B cell (primary cell): Measurements from ENCODE around the gene SERTAD4. TPM values are rescaled to one million over a fixed set of nuclear protein-coding genes. Genes with fewer than 3 reads are reported as not detected.

Experiments used
- ATAC-seq: fragments of 200-7000 bp; cut with Tn5 transposase; one replicate; pipeline ENCODE4 v1.10.0; 2021; ENCODE audit warnings: low read depth, mild to moderate bottlenecking, moderate number of reproducible peaks, moderate library complexity
- CTCF ChIA-PET: fragments of 350-600 bp; sonication (Branson Sonifier 250); formaldehyde crosslinking; loops from one replicate; lab custom pipeline; 2021; ENCODE audit warnings: antibody characterized with exemption, inconsistent platforms; lab: Charles Lee
- POLR2A ChIA-PET: fragments of 350-600 bp; sonication (Branson Sonifier 250); formaldehyde crosslinking; loops from one replicate; lab custom pipeline; 2021; ENCODE audit warnings: antibody characterized with exemption; lab: Charles Lee
- DNase-seq: peaks from one replicate; pipeline ENCODE4 v3.0.0; 2013
- H2AFZ ChIP-seq: 2 replicates; pipeline ENCODE4 v1.6.1; 2012; ENCODE audit warnings: mild to moderate bottlenecking, low read depth, low read length; ENCODE audit not compliant: insufficient read depth, poor library complexity, severe bottlenecking
- H3K27ac ChIP-seq, 2 donors: 1 replicate in 1 of 2; 2 replicates in 1 of 2; pipeline ENCODE4 v1.5.1; 2012 to 2013; ENCODE audit warnings: low read length in 2 of 2, mild to moderate bottlenecking in 2 of 2, moderate library complexity in 1 of 2
- H3K27me3 ChIP-seq, 4 experiments: fragments of 200-600 bp in 1 of 4; sonication (generic) in 1 of 4; replicated peaks in 1 of 4; 1 replicate in 2 of 4; 2 replicates in 2 of 4; pipeline versions ENCODE4 v1.6.1 to v1.7.0; 2013 to 2016; ENCODE audit warnings: low read length in 3 of 4, mild to moderate bottlenecking in 2 of 4, mixed read lengths in 1 of 4, moderate library complexity in 1 of 4; ENCODE audit not compliant: insufficient read depth in 4 of 4, control insufficient read depth in 3 of 4; ENCODE audit errors: control extremely low read depth in 1 of 4
- H3K36me3 ChIP-seq, 2 experiments: replicated peaks in 1 of 2; 1 replicate in 1 of 2; 2 replicates in 1 of 2; pipeline versions ENCODE4 v1.6.1 to v1.7.1; 2013; ENCODE audit warnings: low read length in 1 of 2; ENCODE audit not compliant: insufficient read depth in 2 of 2, control insufficient read depth in 1 of 2; ENCODE audit errors: control extremely low read depth in 1 of 2, extremely low read depth in 1 of 2
- H3K4me1 ChIP-seq, 2 donors: fragments of 200-600 bp in 1 of 2; sonication (generic) in 1 of 2; 1 replicate in 1 of 2; 2 replicates in 1 of 2; pipeline versions ENCODE4 v1.5.1 to v1.6.1; 2013 to 2017; ENCODE audit warnings: low read length in 2 of 2; ENCODE audit not compliant: control insufficient read depth in 2 of 2, insufficient read depth in 2 of 2
- H3K4me2 ChIP-seq: replicated peaks from 2 replicates; pipeline ENCODE3; 2012; ENCODE audit warnings: mild to moderate bottlenecking, low read depth, low read length; ENCODE audit not compliant: poor library complexity, severe bottlenecking
- H3K4me3 ChIP-seq, 5 experiments: fragments of 200-600 bp in 1 of 5; sonication (generic) in 1 of 5; 1 replicate in 3 of 5; 2 replicates in 2 of 5; pipeline versions ENCODE4 v1.5.1 to v1.7.0; 2011 to 2016; ENCODE audit warnings: low read length in 4 of 5, mild to moderate bottlenecking in 4 of 5, low read depth in 2 of 5, control low read depth in 1 of 5, moderate library complexity in 1 of 5; ENCODE audit not compliant: insufficient read depth in 1 of 5; ENCODE audit errors: control extremely low read depth in 1 of 5, extremely low read depth in 1 of 5
- H3K79me2 ChIP-seq: fragments of 200-600 bp; sonication (generic); one replicate; pipeline ENCODE4 v1.6.0; 2016; ENCODE audit warnings: low read length; ENCODE audit not compliant: control insufficient read depth, insufficient read depth
- H3K9ac ChIP-seq: fragments of 200-600 bp; sonication (generic); 2 replicates; pipeline ENCODE4 v1.6.1; 2017; ENCODE audit warnings: mild to moderate bottlenecking, low read length, moderate library complexity
- H3K9me3 ChIP-seq, 3 donors: one replicate each; pipeline versions ENCODE4 v1.6.1 to v1.7.1; 2013; ENCODE audit warnings: low read length in 2 of 3; ENCODE audit not compliant: control insufficient read depth in 2 of 3, insufficient read depth in 1 of 3; ENCODE audit errors: control extremely low read depth in 1 of 3
- H4K20me1 ChIP-seq: 2 replicates; pipeline ENCODE4 v1.6.0; 2012; ENCODE audit warnings: mild to moderate bottlenecking, low read length; ENCODE audit not compliant: insufficient read depth, control insufficient read depth, poor library complexity, severe bottlenecking
- H3K27ac Mint-ChIP-seq: one replicate; pipeline ENCODE4 v1.8.0; 2021; ENCODE audit warnings: mixed read lengths
- H3K27me3 Mint-ChIP-seq: one replicate; pipeline ENCODE4 v1.8.0; 2021; ENCODE audit warnings: mixed read lengths
- H3K4me1 Mint-ChIP-seq: one replicate; pipeline ENCODE4 v1.8.0; 2021; ENCODE audit warnings: mixed read lengths
- H3K4me3 Mint-ChIP-seq: one replicate; pipeline ENCODE4 v1.8.0; 2021; ENCODE audit warnings: mixed read lengths
- H3K9me3 Mint-ChIP-seq: one replicate; pipeline ENCODE4 v1.8.0; 2022; ENCODE audit warnings: mixed read lengths; ENCODE audit not compliant: insufficient read depth
- EZH2 ChIP-seq: IDR thresholded peaks from 2 replicates; pipeline ENCODE4 v1.6.1; 2012; ENCODE audit warnings: borderline replicate concordance, low read depth, mild to moderate bottlenecking, moderate library complexity, low read length; ENCODE audit not compliant: insufficient read depth, poor library complexity, severe bottlenecking
- WGBS: methylation state at CpG from one replicate; pipeline ENCODE4 v1.1.5; 2013; ENCODE audit warnings: missing lambda C conversion rate; ENCODE audit not compliant: insufficient coverage; 5-methylcytosine and 5-hydroxymethylcytosine counted together
- intact Hi-C: fragments of 100-400 bp; cut with micrococcal nuclease; formaldehyde crosslinking; loops from one replicate; pipeline ENCODE4 v1.10.0; 2022
- polyA plus RNA-seq: library from polyadenylated mRNA; depleted of rRNA; stranded (reverse); fragments of >200 nt; gene quantifications from 2 replicates; pipeline ENCODE4 v1.2.3, GENCODE V29; 2012
- total RNA-seq, 2 donors: library from RNA; stranded (reverse); fragments of 120-200 nt in 1 of 2; gene quantifications; 1 replicate in 1 of 2; 2 replicates in 1 of 2; pipeline versions ENCODE4 v1.2.3 to v1.2.4, GENCODE V29; 2013 to 2022
- TF ChIP-seq, protein P1 (sequence below): fragments of 200-600 bp; IDR thresholded peaks from one replicate; pipeline ENCODE4 v1.8.0; 2022; ENCODE audit warnings: antibody characterized with exemption, mild to moderate bottlenecking

The SERTAD4 gene
- total and polyA plus RNA-seq, 2 donors (not counting 1 experiment from before 2014, with no cell fraction given): not detected

GRCh38 chr1:210269981-210270380 lies 37.4 kb downstream of the SERTAD4 start:
- ATAC-seq (no peak), DNase-seq (no peak)
- no peak overlapping the region for H2AFZ ChIP-seq
- Mint-ChIP-seq H3K9me3 (no peaks in the 10 kb centered on the region), H3K4me3 (no peak overlapping the region), H3K27ac (no peak overlapping the region), H3K4me1 (no peaks in the 10 kb centered on the region), H3K27me3 (peaks cover 28% of the 10 kb centered on the region)
- no peaks in the 10 kb centered on the region for H3K9me3 ChIP-seq
- no peaks in the 10 kb centered on the region for H3K27me3 ChIP-seq
- H3K9ac ChIP-seq: no peak overlapping the region
- no peaks in the 10 kb centered on the region for H3K36me3 ChIP-seq
- POLR2A ChIA-PET: no interaction called here
- no peak overlapping the region for H3K27ac ChIP-seq
- intact Hi-C loops: no loop called here
- no peaks in the 10 kb centered on the region for H3K79me2 ChIP-seq
- TF ChIP-seq, protein P1, sequence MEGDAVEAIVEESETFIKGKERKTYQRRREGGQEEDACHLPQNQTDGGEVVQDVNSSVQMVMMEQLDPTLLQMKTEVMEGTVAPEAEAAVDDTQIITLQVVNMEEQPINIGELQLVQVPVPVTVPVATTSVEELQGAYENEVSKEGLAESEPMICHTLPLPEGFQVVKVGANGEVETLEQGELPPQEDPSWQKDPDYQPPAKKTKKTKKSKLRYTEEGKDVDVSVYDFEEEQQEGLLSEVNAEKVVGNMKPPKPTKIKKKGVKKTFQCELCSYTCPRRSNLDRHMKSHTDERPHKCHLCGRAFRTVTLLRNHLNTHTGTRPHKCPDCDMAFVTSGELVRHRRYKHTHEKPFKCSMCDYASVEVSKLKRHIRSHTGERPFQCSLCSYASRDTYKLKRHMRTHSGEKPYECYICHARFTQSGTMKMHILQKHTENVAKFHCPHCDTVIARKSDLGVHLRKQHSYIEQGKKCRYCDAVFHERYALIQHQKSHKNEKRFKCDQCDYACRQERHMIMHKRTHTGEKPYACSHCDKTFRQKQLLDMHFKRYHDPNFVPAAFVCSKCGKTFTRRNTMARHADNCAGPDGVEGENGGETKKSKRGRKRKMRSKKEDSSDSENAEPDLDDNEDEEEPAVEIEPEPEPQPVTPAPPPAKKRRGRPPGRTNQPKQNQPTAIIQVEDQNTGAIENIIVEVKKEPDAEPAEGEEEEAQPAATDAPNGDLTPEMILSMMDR: no peak
- no peak for TF ChIP-seq EZH2
- CTCF ChIA-PET: interaction anchor here (1.2 kb wide), 1 partner anchor 19 kb away, joined by 5 read pairs; no protein-coding TSS in a partner anchor
- H3K4me3 ChIP-seq: no peak overlapping the region
- H3K4me2 ChIP-seq: no peak overlapping the region
- 94% methylated on average over 4 of the region's 4 CpGs for WGBS
- no peaks in the 10 kb centered on the region for H3K4me1 ChIP-seq
- no peaks in the 10 kb centered on the region for H4K20me1 ChIP-seq

DNA sequence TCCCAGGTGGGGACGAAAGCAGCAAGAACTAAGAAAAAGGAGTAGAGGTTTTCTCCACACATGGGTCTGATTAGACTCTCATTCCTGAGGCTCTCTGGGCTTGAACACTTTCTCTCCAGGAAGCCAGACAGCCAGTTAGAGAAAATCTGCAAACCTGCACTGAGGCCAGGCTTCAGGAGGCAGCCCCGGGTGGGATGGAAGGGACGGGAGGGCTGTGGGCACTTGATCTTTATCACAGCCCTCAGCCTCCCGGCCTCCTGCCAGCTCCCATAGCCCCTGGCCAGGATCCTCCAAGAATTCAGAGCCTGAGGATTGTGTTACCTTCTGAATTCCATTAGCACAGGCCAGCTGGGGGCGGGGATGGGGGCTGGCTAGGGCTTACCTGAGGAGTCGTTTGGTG lies 40.1 kb downstream of the SERTAD4 start:
- Histone ChIP-seq H3K79me2 (no peaks in the 10 kb centered on the region), H3K4me3 (no peak overlapping the region), H3K9me3 (no peaks in the 10 kb centered on the region), H3K27ac (no peak overlapping the region), H3K4me2 (no peak overlapping the region), H3K36me3 (no peaks in the 10 kb centered on the region), H4K20me1 (no peaks in the 10 kb centered on the region), H3K27me3 (no peaks in the 10 kb centered on the region), H3K4me1 (no peaks in the 10 kb centered on the region), H3K9ac (no peak overlapping the region), H2AFZ (no peak overlapping the region)
- H3K4me3 Mint-ChIP-seq: no peak overlapping the region
- no peak for ATAC-seq
- no peak for DNase-seq
- intact Hi-C loops: no loop called here
- H3K9me3 Mint-ChIP-seq: no peaks in the 10 kb centered on the region
- ChIA-PET CTCF (no interaction called here), POLR2A (no interaction called here)
- H3K27ac Mint-ChIP-seq: no peak overlapping the region
- TF ChIP-seq, protein P1: no peak
- no peak for TF ChIP-seq EZH2
- H3K4me1 Mint-ChIP-seq: no peaks in the 10 kb centered on the region
- 57% methylated on average over 4 of the region's 6 CpGs for WGBS
- peaks cover 19% of the 10 kb centered on the region for H3K27me3 Mint-ChIP-seq
